ENCODE data around the gene DDX23.
"Not testable (repeated sequence)": the region's sequence is repeated elsewhere in the genome, so short reads cannot be mapped to it uniquely, and the experiment has no call there.

Gene DDX23

GRCh38 chr12:48880647-48881046 lies 28.7 kb upstream of the DDX23 start:
- Histone ChIP-seq H3K4me3 (no peak overlapping the region), H3K27me3 (peaks cover 0 to 14% of the 10 kb centered on the region in 2 donors), H3K4me1 (peaks cover 0 to 15% (median 11%) of the 10 kb centered on the region in 4 donors), H3K9me3 (no peaks in the 10 kb centered on the region), H3K27ac (no peak overlapping the region), H3K36me3 (no peaks in the 10 kb centered on the region)
- no peak for TF ChIP-seq CTCF (IDR thresholded peaks at IDR 0.05)
- DNase-seq, result no peak
- intact Hi-C loops (cut with DNase I; ENCODE audit: low total_unique reads), result no loop called here

- no peak for TF ChIP-seq CTCF (IDR thresholded peaks at IDR 0.05)
- no peaks in the 10 kb centered on the region for H3K9me3 ChIP-seq
- no peaks in the 10 kb centered on the region for H3K36me3 ChIP-seq
- peaks cover 0 to 15% (median 11%) of the 10 kb centered on the region in 4 donors for H3K4me1 ChIP-seq
- H3K27me3 ChIP-seq, result peaks cover 0 to 12% of the 10 kb centered on the region in 2 donors
- H3K4me3 ChIP-seq, result no peak overlapping the region
- intact Hi-C loops (cut with DNase I; ENCODE audit: low total_unique reads), result no loop called here
- no peak for DNase-seq
- no peak overlapping the region for H3K27ac ChIP-seq
Measured at GRCh38 chr12:48878548-48878947, 26.6 kb upstream of the DDX23 start.

GRCh38 chr12:48875944-48876515 lies 24.1 kb upstream of the DDX23 start:
- Histone ChIP-seq H3K4me1 (no peaks in the 10 kb centered on the region), H3K27me3 (peaks cover 0 to 11% of the 10 kb centered on the region in 2 donors), H3K36me3 (no peaks in the 10 kb centered on the region), H3K9me3 (no peaks in the 10 kb centered on the region), H3K27ac (no peak overlapping the region), H3K4me3 (no peak overlapping the region)
- DNase-seq, result no peak
- intact Hi-C loops (cut with DNase I; ENCODE audit: low total_unique reads), result no loop called here
- no peak for TF ChIP-seq CTCF (IDR thresholded peaks at IDR 0.05)

GRCh38 chr12:48873534-48873933 lies 21.6 kb upstream of the DDX23 start:
- H3K27ac ChIP-seq; intact Hi-C loops (cut with DNase I; ENCODE audit: low total_unique reads); DNase-seq; H3K36me3 ChIP-seq; H3K4me3 ChIP-seq; H3K27me3 ChIP-seq; H3K9me3 ChIP-seq; H3K4me1 ChIP-seq: not testable (repeated sequence)

GRCh38 chr12:48873096-48873495 lies 21.1 kb upstream of the DDX23 start:
- no peak for DNase-seq
- Histone ChIP-seq H3K27me3 (no peaks in the 10 kb centered on the region), H3K4me1 (no peaks in the 10 kb centered on the region), H3K4me3 (no peak overlapping the region), H3K36me3 (no peaks in the 10 kb centered on the region), H3K27ac (no peak overlapping the region), H3K9me3 (no peaks in the 10 kb centered on the region)
- no peak for TF ChIP-seq CTCF (IDR thresholded peaks at IDR 0.05)
- intact Hi-C loops (cut with DNase I; ENCODE audit: low total_unique reads), result no loop called here

GRCh38 chr12:48869191-48869590 lies 17.2 kb upstream of the DDX23 start:
- no peak overlapping the region for H3K27ac ChIP-seq

More at GRCh38 chr12:48869191-48869590, 17.2 kb upstream of the DDX23 start:
- Histone ChIP-seq H3K27me3 (peaks cover 0 to 9% of the 10 kb centered on the region in 2 donors), H3K36me3 (no peaks in the 10 kb centered on the region), H3K4me3 (no peak overlapping the region), H3K9me3 (no peaks in the 10 kb centered on the region), H3K4me1 (peaks cover 0 to 10% (median 8%) of the 10 kb centered on the region in 4 donors)
- DNase-seq, result no peak
- intact Hi-C loops (cut with DNase I; ENCODE audit: low total_unique reads), result loop anchor here (10.0 kb wide), 1 partner anchor 116 kb away; no protein-coding TSS in a partner anchor
- TF ChIP-seq CTCF (IDR thresholded peaks at IDR 0.05), result no peak
